ENCODE results near the gene CYB5R4. TPM values are rescaled to one million over a fixed set of nuclear protein-coding genes. Genes with fewer than 3 reads are reported as not detected.
"Not testable (repeated sequence)": the region's sequence is repeated elsewhere in the genome, so short reads cannot be mapped to it uniquely, and the experiment has no call there.

CYB5R4 gene
- total RNA-seq, 2 experiments from 2014 or later: 36.0 to 36.1 TPM

DNA sequence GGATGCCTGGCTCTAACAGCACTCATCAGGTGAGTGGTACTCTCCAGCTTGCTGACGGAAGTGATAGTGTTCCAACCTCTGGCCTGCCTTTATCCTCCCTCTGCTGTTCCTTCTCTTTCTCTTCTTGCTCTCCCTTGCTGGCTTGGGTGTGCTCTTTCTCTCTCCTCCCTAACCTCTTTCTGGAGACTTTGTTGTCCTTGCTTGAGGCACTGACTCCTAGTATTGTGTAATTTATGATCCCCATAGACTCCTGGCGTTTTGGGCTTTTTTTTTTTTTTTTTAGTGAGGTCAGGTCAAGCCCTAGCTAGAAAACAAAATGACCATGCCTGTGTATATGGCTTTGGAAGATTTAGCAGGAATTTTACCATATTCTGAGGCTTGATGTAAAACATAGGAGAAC lies 89.4 kb downstream of the CYB5R4 start:
- Mint-ChIP-seq H3K27me3 (no peaks in the 10 kb centered on the region), H3K9me3 (peaks cover 17% of the 10 kb centered on the region), H3K27ac (no peak overlapping the region), H3K36me3 (ENCODE audit: low read depth) (peaks cover 13% of the 10 kb centered on the region), H3K4me1 (peaks cover 8% of the 10 kb centered on the region), H3K4me3 (no peak overlapping the region)
- no peak for DNase-seq
- CTCF ChIA-PET: no interaction called here
- POLR2A ChIA-PET: no interaction called here

DNA sequence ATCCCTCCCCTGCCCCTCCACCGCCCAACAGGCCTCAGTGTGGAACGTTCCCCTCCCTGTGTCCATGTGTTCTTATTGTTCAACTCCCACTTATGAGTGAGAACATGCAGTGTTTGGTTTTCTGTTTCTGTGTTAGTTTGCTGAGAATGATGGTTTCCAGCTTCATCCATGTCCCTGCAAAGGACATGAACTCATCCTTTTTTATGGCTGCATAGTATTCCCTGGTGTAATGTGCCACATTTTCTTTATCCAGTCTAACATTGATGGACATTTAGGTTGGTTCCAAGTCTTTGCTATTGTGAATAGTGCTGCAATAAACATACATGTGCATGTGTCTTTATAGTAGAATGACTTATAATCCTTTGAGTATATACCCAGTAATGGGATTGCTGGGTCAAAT lies 91.9 kb downstream of the CYB5R4 start:
- H3K27ac Mint-ChIP-seq, H3K9me3 Mint-ChIP-seq, CTCF ChIA-PET, POLR2A ChIA-PET, H3K4me3 Mint-ChIP-seq, DNase-seq, H3K4me1 Mint-ChIP-seq, H3K27me3 Mint-ChIP-seq: not testable (repeated sequence)
- H3K36me3 Mint-ChIP-seq (ENCODE audit: low read depth): peaks cover 23% of the 10 kb centered on the region

DNA sequence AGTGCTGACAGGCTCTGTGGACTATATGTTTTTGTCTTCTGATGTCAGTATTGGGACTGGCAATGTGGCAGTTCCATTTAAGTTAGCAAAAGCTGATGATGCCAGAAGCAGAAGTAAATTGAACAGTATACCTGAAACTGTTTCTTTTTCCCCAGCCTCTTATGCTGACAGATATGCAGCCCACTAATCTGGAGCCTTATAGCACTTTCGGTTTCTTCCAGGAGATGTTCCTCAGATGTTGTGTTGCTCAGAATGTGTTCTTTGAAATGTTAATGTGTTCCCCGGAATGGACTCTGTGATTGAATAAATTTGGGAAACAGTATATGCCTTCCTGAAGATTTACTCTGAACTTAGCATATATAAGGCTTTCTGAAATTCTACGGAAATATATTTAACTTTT lies 93.3 kb downstream of the CYB5R4 start:
- H3K9me3 Mint-ChIP-seq: peaks cover 3% of the 10 kb centered on the region
- H3K27ac Mint-ChIP-seq: no peak overlapping the region
- no peaks in the 10 kb centered on the region for H3K27me3 Mint-ChIP-seq
- no peak for DNase-seq
- no peak overlapping the region for H3K4me3 Mint-ChIP-seq
- ChIA-PET CTCF (no interaction called here), POLR2A (no interaction called here)
- peaks cover 11% of the 10 kb centered on the region for H3K4me1 Mint-ChIP-seq
- peaks cover 28% of the 10 kb centered on the region for H3K36me3 Mint-ChIP-seq (ENCODE audit: low read depth)

DNA sequence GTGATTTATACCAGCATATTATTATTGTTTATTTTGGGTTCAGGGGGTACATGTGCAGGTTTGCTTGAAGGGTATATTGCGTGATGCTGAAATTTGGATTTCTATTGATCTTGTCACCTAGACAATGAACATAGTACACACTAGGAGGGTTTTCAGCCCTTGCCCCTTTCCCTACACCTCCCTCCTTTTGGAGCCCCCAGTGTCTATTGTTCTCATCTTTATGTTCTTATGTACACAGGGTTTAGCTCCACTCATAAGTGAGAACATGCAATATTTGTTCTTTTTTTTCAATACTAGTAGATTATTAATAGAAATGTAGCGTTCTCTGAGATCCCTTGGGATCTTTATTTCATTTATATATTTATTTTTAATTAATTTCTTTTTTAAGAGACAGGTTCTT lies 94.9 kb downstream of the CYB5R4 start:
- Mint-ChIP-seq H3K4me3 (no peak overlapping the region), H3K27ac (no peak overlapping the region), H3K9me3 (peaks cover 3% of the 10 kb centered on the region), H3K27me3 (no peaks in the 10 kb centered on the region), H3K36me3 (ENCODE audit: low read depth) (peaks cover 33% of the 10 kb centered on the region), H3K4me1 (peaks cover 15% of the 10 kb centered on the region)
- ChIA-PET POLR2A (no interaction called here), CTCF (no interaction called here)
- DNase-seq: no peak

DNA sequence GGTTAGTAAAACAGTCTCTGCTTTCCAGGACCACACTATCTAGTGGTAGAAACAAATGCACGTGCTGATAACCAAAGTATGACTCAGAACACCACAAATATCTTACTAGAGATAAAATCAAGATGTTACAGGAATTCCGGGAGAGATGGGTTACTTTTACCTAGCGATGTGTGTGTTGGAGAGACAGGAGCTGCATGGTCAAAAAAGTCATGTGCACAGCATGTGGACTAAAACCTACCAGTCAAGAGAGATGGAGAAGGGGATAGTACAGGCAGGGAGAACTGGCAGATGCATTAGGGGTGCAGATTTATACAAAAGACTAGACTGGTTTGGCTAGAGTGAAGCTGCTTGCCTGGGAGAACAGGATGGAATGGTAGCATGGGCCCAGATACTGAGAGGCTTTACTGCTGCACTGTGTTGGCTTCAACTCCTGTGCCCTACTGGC lies 98.8 kb downstream of the CYB5R4 start:
- Mint-ChIP-seq H3K9me3 (no peaks in the 10 kb centered on the region), H3K27me3 (no peaks in the 10 kb centered on the region), H3K4me3 (no peak overlapping the region), H3K36me3 (ENCODE audit: low read depth) (peaks cover 43% of the 10 kb centered on the region), H3K27ac (no peak overlapping the region), H3K4me1 (peaks cover 16% of the 10 kb centered on the region)
- no peak for DNase-seq
- ChIA-PET CTCF (no interaction called here), POLR2A (no interaction called here)

DNA sequence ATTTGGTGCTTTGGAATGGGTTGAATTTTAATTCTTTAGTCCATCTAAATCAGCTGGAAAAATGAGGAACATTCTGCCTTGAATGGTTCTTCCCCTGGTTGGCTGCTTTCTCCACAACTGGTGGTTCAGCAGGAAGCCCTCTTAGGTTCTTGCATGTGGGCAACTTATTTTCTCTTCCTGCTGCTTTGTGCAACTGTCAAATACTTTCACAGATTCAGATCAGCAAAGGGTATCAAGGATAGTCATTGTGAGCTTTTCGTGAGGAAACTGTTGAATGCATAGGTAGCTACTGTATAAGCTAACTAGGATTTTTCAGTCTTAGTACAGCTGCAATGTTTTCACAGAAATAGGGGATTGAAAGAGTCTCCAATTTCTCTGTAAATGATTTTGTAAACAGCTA lies 101.2 kb downstream of the CYB5R4 start:
- H3K36me3 Mint-ChIP-seq (ENCODE audit: low read depth): peaks cover 55% of the 10 kb centered on the region
- ChIA-PET CTCF (interaction anchor here (1.0 kb wide), 1 partner anchor 101 kb away, joined by 4 read pairs; the partner anchor contains the start of gene CYB5R4), POLR2A (no interaction called here)
- peaks cover 14% of the 10 kb centered on the region for H3K4me1 Mint-ChIP-seq
- no peak for DNase-seq
- no peak overlapping the region for H3K27ac Mint-ChIP-seq
- H3K4me3 Mint-ChIP-seq: no peak overlapping the region
- peaks cover 4% of the 10 kb centered on the region for H3K9me3 Mint-ChIP-seq
- H3K27me3 Mint-ChIP-seq: no peaks in the 10 kb centered on the region

DNA sequence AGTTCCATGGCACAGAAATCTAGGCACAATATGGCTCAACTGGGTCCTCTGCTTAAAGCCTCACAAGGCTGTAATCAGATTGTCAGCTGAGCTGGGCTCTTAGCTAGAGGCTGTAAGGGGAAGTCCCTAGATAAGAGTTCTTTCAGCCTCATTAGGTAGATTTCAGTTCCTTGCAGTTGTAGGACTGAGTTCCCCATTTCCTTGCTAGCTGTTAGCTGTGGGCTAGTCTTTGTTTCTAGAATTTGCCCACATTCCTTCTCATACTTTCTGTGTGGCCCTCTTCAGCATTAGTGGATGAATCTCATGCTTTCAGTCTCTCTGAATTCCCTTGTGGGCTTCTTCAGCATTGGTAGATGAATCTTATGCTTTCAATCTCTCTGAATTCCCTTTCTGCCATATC lies 103.1 kb downstream of the CYB5R4 start:
- POLR2A ChIA-PET: no interaction called here
- peaks cover 44% of the 10 kb centered on the region for H3K36me3 Mint-ChIP-seq (ENCODE audit: low read depth)

DNA sequence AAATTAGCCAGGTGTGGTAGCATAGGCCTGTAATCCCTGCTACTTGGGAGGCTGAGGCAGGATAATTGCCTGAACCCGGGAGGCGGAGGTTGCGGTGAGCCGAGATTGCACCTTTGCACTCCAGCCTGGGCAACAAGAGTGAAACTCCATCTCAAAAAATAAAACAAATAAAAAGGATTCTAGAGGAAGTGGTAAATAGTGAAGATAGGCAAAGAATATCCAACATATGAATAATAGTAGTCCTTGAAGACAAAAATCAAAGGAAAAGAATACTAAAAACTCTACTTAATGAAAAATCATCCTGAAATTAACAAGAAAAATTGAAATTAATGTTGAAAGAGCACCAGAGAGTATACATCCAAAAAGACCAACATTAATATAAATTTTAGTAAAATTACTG lies 107.0 kb downstream of the CYB5R4 start:
- H3K27ac Mint-ChIP-seq: no peak overlapping the region
- POLR2A ChIA-PET: no interaction called here

More for the DNA sequence above, 103.1 kb downstream of the CYB5R4 start:
- Mint-ChIP-seq H3K4me3 (no peak overlapping the region), H3K27me3 (no peaks in the 10 kb centered on the region), H3K9me3 (peaks cover 4% of the 10 kb centered on the region), H3K4me1 (peaks cover 14% of the 10 kb centered on the region), H3K27ac (no peak overlapping the region)
- no peak for DNase-seq
- CTCF ChIA-PET: no interaction called here

DNA sequence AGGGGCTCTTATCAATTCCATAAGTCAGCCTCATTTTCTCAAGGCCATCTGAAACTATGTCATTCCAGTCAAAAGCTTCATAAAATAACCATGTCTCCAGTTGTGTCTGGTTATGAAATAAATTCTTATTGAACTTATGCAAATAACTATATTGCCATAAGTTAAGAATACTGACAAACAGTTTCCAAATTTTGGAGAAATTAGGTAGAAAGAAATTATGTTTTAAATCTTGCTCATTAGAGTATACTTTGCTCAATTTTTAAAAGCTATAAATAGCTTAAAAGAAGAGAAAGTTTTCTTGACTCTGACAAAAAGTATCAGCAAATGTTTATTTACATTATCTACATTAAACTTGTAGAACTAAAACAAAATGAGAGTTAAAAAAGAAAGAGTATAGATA lies 111.1 kb downstream of the CYB5R4 start:
- ChIA-PET POLR2A (no interaction called here), CTCF (no interaction called here)
- Mint-ChIP-seq H3K9me3 (peaks cover 13% of the 10 kb centered on the region), H3K36me3 (ENCODE audit: low read depth) (peaks cover under 1% of the 10 kb centered on the region), H3K4me3 (no peak overlapping the region), H3K27ac (no peak overlapping the region), H3K27me3 (no peaks in the 10 kb centered on the region), H3K4me1 (no peaks in the 10 kb centered on the region)
- DNase-seq: no peak

More for the DNA sequence above, 107.0 kb downstream of the CYB5R4 start:
- H3K4me1 Mint-ChIP-seq: no peaks in the 10 kb centered on the region
- no peak overlapping the region for H3K4me3 Mint-ChIP-seq
- no peaks in the 10 kb centered on the region for H3K27me3 Mint-ChIP-seq
- peaks cover 30% of the 10 kb centered on the region for H3K36me3 Mint-ChIP-seq (ENCODE audit: low read depth)
- CTCF ChIA-PET: no interaction called here
- no peak for DNase-seq
- H3K9me3 Mint-ChIP-seq: peaks cover 13% of the 10 kb centered on the region

DNA sequence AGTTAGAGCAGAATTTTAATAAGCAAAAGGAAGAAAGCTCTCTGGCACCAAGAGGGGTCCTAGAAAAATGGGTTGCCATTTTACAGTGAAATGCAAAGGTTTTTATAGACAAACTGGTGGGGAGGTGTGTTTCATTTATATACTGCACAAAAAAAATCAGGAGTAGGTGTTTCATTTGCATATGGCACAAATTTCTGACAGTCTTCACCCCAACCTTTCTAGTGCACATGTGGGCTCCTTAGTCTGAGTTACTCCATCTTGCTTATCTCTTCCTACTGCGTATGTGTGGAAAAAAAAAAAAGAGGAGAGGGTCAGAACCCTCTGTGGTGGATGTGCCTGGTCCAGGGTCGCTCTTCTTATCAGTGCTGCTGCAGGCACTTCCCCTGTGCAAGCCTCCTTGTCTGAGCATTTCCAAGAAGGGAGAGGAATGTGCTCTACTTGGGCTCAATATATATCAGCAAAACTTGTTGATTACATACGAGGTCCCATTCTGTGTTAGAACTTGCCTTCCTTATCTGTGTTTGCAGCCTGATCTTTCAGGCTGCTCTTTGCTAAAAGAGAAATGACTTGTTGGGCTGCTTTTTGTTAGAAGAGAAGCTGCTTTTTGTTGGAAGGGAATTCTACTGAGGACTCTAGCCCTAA lies 115.0 kb downstream of the CYB5R4 start:
- no peak overlapping the region for H3K27ac Mint-ChIP-seq
- no peaks in the 10 kb centered on the region for H3K27me3 Mint-ChIP-seq
- H3K4me1 Mint-ChIP-seq: no peaks in the 10 kb centered on the region
- ChIA-PET POLR2A (no interaction called here), CTCF (no interaction called here)
- peaks cover 8% of the 10 kb centered on the region for H3K9me3 Mint-ChIP-seq
- no peaks in the 10 kb centered on the region for H3K36me3 Mint-ChIP-seq (ENCODE audit: low read depth)
- H3K4me3 Mint-ChIP-seq: no peak overlapping the region
- DNase-seq: no peak

DNA sequence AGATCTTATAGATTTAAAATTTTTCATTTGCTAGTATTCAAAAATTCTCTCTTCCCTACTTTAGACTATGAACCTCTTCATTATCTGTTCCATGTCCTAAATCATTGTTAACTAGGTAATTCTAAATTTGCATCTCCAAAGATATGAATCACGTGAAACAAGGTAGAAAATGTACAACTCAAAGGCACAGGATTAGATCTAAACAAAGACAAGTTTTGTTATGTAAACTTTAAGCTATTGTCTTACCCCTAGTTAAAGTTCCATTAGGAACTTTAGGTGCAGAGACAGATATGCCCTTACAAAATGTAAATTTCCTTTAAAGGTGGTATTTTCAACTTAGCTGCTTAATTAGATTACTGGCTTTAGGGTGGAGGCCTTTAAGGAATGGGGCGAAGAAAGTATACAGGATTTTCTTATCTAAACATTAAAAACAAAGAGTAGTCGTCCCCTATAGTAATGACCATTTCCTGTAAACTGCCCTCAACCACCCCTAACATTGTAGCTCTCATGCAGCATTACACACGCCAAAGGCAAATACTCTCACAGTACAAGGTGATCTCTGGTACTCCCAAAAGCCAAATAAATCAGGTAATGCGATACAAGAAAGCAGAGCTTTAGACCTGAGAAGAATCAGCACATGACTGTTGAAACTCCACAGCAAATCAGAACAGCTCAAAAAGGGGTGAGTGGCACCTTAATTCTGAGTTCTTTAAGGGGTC lies 116.7 kb downstream of the CYB5R4 start:
- CTCF ChIA-PET: no interaction called here
- POLR2A ChIA-PET: no interaction called here

DNA sequence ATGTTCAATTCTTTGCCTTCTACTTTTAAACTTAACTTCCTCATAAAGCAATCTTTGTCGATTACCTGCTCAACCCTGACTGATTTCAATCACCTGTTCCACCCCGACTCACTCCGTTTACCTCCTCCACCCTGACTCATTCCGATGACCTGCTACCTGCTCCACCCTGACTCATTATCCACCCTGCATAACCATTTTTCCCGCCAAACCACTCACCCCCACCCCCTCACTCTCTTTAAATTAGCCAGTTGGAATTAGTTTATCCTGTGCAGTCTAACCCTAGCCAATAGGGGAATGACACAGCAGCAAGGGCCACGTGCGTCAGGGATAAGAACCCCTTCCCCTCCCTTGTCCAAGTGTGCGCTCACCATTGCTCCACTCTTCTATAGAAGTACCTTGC lies 117.4 kb downstream of the CYB5R4 start:
- Mint-ChIP-seq H3K27ac (no peak overlapping the region), H3K4me3 (no peak overlapping the region), H3K36me3 (ENCODE audit: low read depth) (no peaks in the 10 kb centered on the region), H3K4me1 (no peaks in the 10 kb centered on the region), H3K9me3 (peaks cover 3% of the 10 kb centered on the region), H3K27me3 (no peaks in the 10 kb centered on the region)
- CTCF ChIA-PET: no interaction called here
- POLR2A ChIA-PET: no interaction called here
- DNase-seq: no peak

More for the DNA sequence above, 116.7 kb downstream of the CYB5R4 start:
- Mint-ChIP-seq H3K9me3 (peaks cover 3% of the 10 kb centered on the region), H3K4me3 (no peak overlapping the region), H3K36me3 (ENCODE audit: low read depth) (no peaks in the 10 kb centered on the region), H3K4me1 (no peaks in the 10 kb centered on the region), H3K27ac (no peak overlapping the region), H3K27me3 (no peaks in the 10 kb centered on the region)
- DNase-seq: no peak

DNA sequence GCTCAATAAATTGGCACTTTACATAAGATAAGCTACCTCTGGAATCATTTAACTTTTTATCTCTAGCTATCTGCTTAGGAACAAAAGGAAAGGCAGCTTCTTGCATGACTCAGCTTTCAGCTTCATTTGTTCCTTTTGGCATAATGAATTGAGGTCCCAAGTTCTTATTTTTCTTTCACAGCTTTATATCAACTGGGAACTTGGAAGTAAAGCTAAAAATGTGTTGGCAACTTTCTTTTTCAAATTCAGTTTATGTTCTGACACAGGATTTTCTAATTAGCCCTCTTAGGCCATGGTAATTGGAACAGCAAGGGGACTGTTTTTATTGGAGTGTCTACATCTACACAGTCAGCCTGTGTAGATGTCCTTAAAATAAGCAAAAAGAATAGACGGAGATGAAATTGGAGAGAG lies 118.8 kb downstream of the CYB5R4 start:
- no peaks in the 10 kb centered on the region for H3K9me3 Mint-ChIP-seq
- ChIA-PET POLR2A (no interaction called here), CTCF (no interaction called here)
- H3K27me3 Mint-ChIP-seq: no peaks in the 10 kb centered on the region
- DNase-seq: no peak
- no peak overlapping the region for H3K4me3 Mint-ChIP-seq
- no peaks in the 10 kb centered on the region for H3K36me3 Mint-ChIP-seq (ENCODE audit: low read depth)
- no peak overlapping the region for H3K27ac Mint-ChIP-seq
- H3K4me1 Mint-ChIP-seq: no peaks in the 10 kb centered on the region

DNA sequence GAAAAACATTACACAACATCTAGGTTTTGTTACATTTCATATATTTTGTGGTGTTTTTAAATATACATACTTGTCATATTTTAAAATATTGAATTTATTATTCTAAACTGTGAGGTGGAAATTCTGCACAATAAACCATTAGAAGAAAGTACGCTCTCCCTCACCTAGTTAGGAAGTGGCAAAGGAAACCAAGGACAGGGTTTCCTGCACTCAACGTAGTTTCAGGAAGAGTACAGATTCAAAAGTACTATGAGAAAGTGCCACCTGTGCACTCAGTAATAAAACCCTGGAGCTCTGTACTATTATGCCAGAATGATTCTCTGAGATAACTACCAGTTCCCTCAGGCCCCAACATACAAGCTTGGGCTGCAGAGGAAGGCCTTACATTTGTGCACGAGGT lies 119.5 kb downstream of the CYB5R4 start:
- POLR2A ChIA-PET: no interaction called here
- no peak for DNase-seq
- Mint-ChIP-seq H3K9me3 (no peaks in the 10 kb centered on the region), H3K27ac (no peak overlapping the region), H3K36me3 (ENCODE audit: low read depth) (no peaks in the 10 kb centered on the region), H3K4me1 (no peaks in the 10 kb centered on the region), H3K4me3 (no peak overlapping the region), H3K27me3 (no peaks in the 10 kb centered on the region)
- CTCF ChIA-PET: no interaction called here

Data from activated CD4-positive, alpha-beta memory T cell treated with anti-CD3 and anti-CD28 coated beads, Interleukin-2, amount 10 ng/mL, durations not matched to agents 7 days and 5 days (primary cell).